Tibial artery (tissue), 4 donors: ENCODE results near the gene MCM3AP.

Source experiments
- DNase-seq, 2 donors: peaks; one replicate each; pipeline ENCODE4 v3.0.0-alpha.2; 2019
- H3K27ac ChIP-seq, 2 donors: fragments of 200-600 bp; sonication (generic) in 1 of 2; 1 replicate in 1 of 2; 2 replicates in 1 of 2; pipeline ENCODE4 v1.5.1; 2018 to 2019; ENCODE audit warnings: mild to moderate bottlenecking in 1 of 2
- H3K27me3 ChIP-seq, 2 donors: fragments of 200-600 bp; sonication (generic) in 1 of 2; one replicate each; pipeline versions ENCODE4 v1.5.1 to v1.6.0; 2016 to 2019
- H3K36me3 ChIP-seq, 3 donors: fragments of 200-600 bp; sonication (generic) in 2 of 3; one replicate each; pipeline ENCODE4 v1.5.1; 2016 to 2019; ENCODE audit warnings: mild to moderate bottlenecking in 2 of 3
- H3K4me1 ChIP-seq, 4 donors: fragments of 200-600 bp; sonication (generic) in 2 of 4; 1 replicate in 3 of 4; 2 replicates in 1 of 4; pipeline ENCODE4 v1.5.1; 2016 to 2019
- H3K4me3 ChIP-seq, 2 donors: fragments of 200-600 bp; sonication (generic) in 1 of 2; 1 replicate in 1 of 2; 2 replicates in 1 of 2; pipeline ENCODE4 v1.5.1; 2018 to 2019; ENCODE audit warnings: mild to moderate bottlenecking in 2 of 2
- H3K9me3 ChIP-seq, 3 donors: fragments of 200-600 bp; sonication (generic) in 1 of 3; one replicate each; pipeline ENCODE4 v1.5.1; 2016 to 2019
- intact Hi-C: fragments of 100-400 bp; cut with DNase I; formaldehyde crosslinking; loops from one replicate; pipeline ENCODE4 v1.15.0; 2023; ENCODE audit warnings: low total_unique reads
- TF ChIP-seq, protein P1 (sequence below), 2 experiments: fragments of 200-600 bp in 1 of 2; fragments of 450-650 bp in 1 of 2; IDR thresholded peaks; one replicate each; pipeline ENCODE4 v1.5.1; 2017 to 2019; ENCODE audit warnings: antibody characterized with exemption in 2 of 2, mild to moderate bottlenecking in 1 of 2, moderate library complexity in 1 of 2

Gene MCM3AP

DNA sequence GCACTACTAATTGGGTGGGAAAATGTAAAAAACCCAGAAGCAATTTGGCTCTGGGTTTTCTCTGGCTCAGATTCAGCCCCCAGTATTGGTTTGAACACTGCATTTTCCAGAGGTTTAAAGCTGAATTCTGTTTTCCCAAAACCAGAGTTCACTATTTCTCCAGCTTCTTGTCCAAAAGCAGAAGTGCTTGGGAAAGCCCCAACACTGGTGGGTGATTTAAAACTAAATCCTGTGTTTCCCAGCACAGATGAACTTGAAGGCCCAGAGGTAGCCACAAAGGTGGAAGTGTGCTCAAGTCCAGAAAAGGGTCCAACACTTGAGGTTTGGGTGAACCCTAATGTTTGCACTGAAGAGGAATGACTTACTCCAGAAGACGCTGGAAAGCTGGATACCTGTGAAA, 678 bp downstream of the MCM3AP start:
- TF ChIP-seq, protein P1, sequence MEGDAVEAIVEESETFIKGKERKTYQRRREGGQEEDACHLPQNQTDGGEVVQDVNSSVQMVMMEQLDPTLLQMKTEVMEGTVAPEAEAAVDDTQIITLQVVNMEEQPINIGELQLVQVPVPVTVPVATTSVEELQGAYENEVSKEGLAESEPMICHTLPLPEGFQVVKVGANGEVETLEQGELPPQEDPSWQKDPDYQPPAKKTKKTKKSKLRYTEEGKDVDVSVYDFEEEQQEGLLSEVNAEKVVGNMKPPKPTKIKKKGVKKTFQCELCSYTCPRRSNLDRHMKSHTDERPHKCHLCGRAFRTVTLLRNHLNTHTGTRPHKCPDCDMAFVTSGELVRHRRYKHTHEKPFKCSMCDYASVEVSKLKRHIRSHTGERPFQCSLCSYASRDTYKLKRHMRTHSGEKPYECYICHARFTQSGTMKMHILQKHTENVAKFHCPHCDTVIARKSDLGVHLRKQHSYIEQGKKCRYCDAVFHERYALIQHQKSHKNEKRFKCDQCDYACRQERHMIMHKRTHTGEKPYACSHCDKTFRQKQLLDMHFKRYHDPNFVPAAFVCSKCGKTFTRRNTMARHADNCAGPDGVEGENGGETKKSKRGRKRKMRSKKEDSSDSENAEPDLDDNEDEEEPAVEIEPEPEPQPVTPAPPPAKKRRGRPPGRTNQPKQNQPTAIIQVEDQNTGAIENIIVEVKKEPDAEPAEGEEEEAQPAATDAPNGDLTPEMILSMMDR (IDR thresholded peaks at IDR 0.05), result no peak
- intact Hi-C loops, result loop anchor here (10.0 kb wide), 1 partner anchor 140 kb away; no protein-coding TSS in a partner anchor
- H3K4me3 ChIP-seq, result peak overlapping the region; percentile 77 to 79

DNA sequence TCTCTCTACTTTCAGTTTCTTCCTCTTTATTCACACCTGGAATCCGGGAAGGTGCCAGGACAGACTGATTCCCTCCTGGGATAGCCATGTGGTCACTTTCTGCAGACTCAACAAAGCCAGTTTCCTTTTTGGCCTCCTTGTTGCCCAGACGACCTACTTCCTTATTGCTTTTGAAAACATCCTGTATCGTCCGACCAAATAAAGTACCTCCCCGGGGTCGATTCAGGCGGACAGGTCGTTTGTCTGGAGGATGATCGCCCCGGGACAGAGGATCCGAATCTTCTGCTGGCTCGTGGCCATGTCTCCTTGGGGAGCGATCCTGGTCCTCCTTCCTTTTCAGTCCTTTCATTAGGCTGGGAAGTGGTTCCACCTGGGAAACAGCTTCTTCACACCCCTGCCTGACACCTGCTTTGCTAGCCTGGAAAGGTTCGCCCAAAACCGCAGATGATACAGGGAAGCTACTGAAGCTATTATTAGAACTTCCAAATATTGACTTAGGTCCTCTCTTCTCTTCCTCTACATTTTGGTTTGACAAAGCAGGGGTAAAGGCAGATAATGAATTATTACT, 1.2 kb downstream of the MCM3AP start:
- TF ChIP-seq, protein P1 (IDR thresholded peaks at IDR 0.05), result no peak
- intact Hi-C loops, result loop anchor here (10.0 kb wide), 1 partner anchor 139 kb away; no protein-coding TSS in a partner anchor
- H3K9me3 ChIP-seq, result no peaks in the 10 kb centered on the region
- peak overlapping the region in 1 of 2 donors; percentile 11 for H3K4me3 ChIP-seq
- peaks cover 12 to 46% (median 19%) of the 10 kb centered on the region in 3 donors for H3K36me3 ChIP-seq
- peaks cover 0 to 56% (median 40%) of the 10 kb centered on the region in 4 donors for H3K4me1 ChIP-seq
- no peaks in the 10 kb centered on the region for H3K27me3 ChIP-seq
- H3K27ac ChIP-seq, result peak overlapping the region in 1 of 2 donors; percentile 90
- no peak for DNase-seq

More for the DNA sequence above, 678 bp downstream of the MCM3AP start:
- no peaks in the 10 kb centered on the region for H3K9me3 ChIP-seq
- DNase-seq, result no peak
- H3K27ac ChIP-seq, result peak overlapping the region in 1 of 2 donors; percentile 90
- H3K27me3 ChIP-seq, result no peaks in the 10 kb centered on the region
- H3K4me1 ChIP-seq, result peaks cover 0 to 56% (median 40%) of the 10 kb centered on the region in 4 donors
- H3K36me3 ChIP-seq, result peaks cover 7 to 40% (median 14%) of the 10 kb centered on the region in 3 donors

DNA sequence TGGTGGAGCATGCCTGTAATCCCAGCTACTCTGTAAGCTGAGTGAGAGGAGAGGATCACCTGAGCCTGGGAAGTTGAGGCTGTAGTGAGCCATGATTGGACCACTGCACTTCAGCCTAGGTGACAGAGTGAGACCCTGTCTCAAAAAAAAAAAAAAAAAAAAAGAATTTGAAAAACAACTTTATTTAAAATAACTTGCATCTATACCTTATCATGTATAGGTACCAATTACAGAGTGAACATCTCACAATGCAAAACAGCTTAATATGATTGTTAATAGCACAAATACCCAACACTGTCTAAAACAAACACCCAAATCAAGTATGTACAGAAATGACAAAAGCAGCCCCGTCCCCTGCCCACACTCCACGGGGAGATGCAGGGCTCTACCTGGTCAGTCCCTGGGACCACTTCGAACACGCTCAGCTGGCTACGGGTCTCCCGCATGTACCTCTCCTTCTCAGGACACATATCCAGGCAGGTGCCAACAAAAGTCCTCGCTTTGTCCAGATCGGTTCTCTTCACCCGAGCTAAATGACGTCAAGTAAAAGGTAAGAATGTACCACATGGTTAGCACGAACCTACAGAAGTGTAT, 10.5 kb downstream of the MCM3AP start:
- Histone ChIP-seq H3K4me1 (no peaks in the 10 kb centered on the region), H3K9me3 (no peaks in the 10 kb centered on the region), H3K27me3 (no peaks in the 10 kb centered on the region), H3K4me3 (no peak overlapping the region), H3K36me3 (peaks cover 99 to 100% (median 100%) of the 10 kb centered on the region in 3 donors), H3K27ac (no peak overlapping the region)
- intact Hi-C loops, result no loop called here
- TF ChIP-seq, protein P1 (IDR thresholded peaks at IDR 0.05), result no peak
- DNase-seq, result no peak

DNA sequence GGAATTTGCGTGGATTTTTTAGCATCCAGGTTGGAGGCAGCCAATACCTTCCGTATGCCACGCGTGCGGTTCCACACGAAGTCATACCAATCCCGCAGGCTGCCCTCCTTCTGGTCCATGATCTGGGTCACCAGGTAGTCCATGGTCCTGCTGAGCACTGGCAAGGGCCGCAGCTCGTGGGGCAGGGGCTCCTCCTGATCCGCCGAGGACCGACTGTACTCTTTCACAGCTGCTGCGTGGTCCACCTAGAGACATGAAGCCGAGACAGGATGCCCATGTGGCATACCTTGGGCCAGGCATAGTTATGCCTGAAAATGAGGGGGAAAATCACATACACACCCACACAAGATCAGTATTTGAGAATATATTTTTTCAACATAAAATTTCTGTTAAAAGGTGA, 12.1 kb downstream of the MCM3AP start:
- DNase-seq, result no peak
- peaks cover 99 to 100% (median 100%) of the 10 kb centered on the region in 3 donors for H3K36me3 ChIP-seq
- no peaks in the 10 kb centered on the region for H3K9me3 ChIP-seq
- no peak overlapping the region for H3K27ac ChIP-seq
- H3K4me1 ChIP-seq, result no peaks in the 10 kb centered on the region
- no peaks in the 10 kb centered on the region for H3K27me3 ChIP-seq
- TF ChIP-seq, protein P1 (IDR thresholded peaks at IDR 0.05), result no peak
- intact Hi-C loops, result no loop called here
- no peak overlapping the region for H3K4me3 ChIP-seq

- no peaks in the 10 kb centered on the region for H3K4me1 ChIP-seq
- no peaks in the 10 kb centered on the region for H3K27me3 ChIP-seq
- no peak for DNase-seq
- H3K27ac ChIP-seq, result no peak overlapping the region
- H3K9me3 ChIP-seq, result no peaks in the 10 kb centered on the region
- H3K4me3 ChIP-seq, result no peak overlapping the region
- intact Hi-C loops, result no loop called here
- peaks cover 96 to 100% (median 100%) of the 10 kb centered on the region in 3 donors for H3K36me3 ChIP-seq
- TF ChIP-seq, protein P1 (IDR thresholded peaks at IDR 0.05), result no peak
These were observed 15.9 kb downstream of the MCM3AP start for GRCh38 chr21:46269466-46269865.
